T47D (cell line): ENCODE results near the gene DSCAML1.
"Not testable (repeated sequence)": the region's sequence is repeated elsewhere in the genome, so short reads cannot be mapped to it uniquely, and the experiment has no call there.

Experiments used
- DNase-seq, 2 experiments: peaks; one replicate each; pipeline versions ENCODE4 v3.0.0 to v3.0.0-alpha.2; 2011 to 2012; ENCODE audit warnings: low read depth in 1 of 2, low spot score in 1 of 2
- JUND ChIP-seq: IDR thresholded peaks from 2 replicates; pipeline ENCODE4 v1.6.1; 2012; ENCODE audit warnings: low read depth
- in situ Hi-C: cut with HindIII; loops from 2 replicates; pipeline ENCODE4 v1.10.0; 2016; ENCODE audit warnings: low sequenced_read_pairs, low pct_unique_long_range_greater_than_20kb

The DSCAML1 gene

GRCh38 chr11:117820516-117820915, 23.5 kb upstream of the DSCAML1 start:
- DNase-seq: no peak
- no peak for TF ChIP-seq JUND
- in situ Hi-C loops: loop anchor here (25.0 kb wide), 1 partner anchor 383 kb away; no protein-coding TSS in a partner anchor

- DNase-seq: no peak
- TF ChIP-seq JUND: no peak
- in situ Hi-C loops: loop anchor here (25.0 kb wide), 1 partner anchor 383 kb away; no protein-coding TSS in a partner anchor
These were observed 23.1 kb upstream of the DSCAML1 start for GRCh38 chr11:117820071-117820470.

- in situ Hi-C loops: loop anchor here (25.0 kb wide), 1 partner anchor 382 kb away; no protein-coding TSS in a partner anchor
These were observed 22.4 kb upstream of the DSCAML1 start for GRCh38 chr11:117819096-117820040.

GRCh38 chr11:117818041-117818873, 21.2 kb upstream of the DSCAML1 start:
- in situ Hi-C loops: loop anchor here (25.0 kb wide), 1 partner anchor 381 kb away; no protein-coding TSS in a partner anchor
- DNase-seq: no peak
- TF ChIP-seq JUND: no peak

More at GRCh38 chr11:117819096-117820040, 22.4 kb upstream of the DSCAML1 start:
- DNase-seq: peak; percentile 89 to 93
- no peak for TF ChIP-seq JUND

GRCh38 chr11:117817368-117818040, 20.5 kb upstream of the DSCAML1 start:
- peak; percentile 41 to 76 for DNase-seq
- no peak for TF ChIP-seq JUND
- in situ Hi-C loops: loop anchor here (25.0 kb wide), 1 partner anchor 380 kb away; no protein-coding TSS in a partner anchor

GRCh38 chr11:117816846-117817367, 19.9 kb upstream of the DSCAML1 start:
- TF ChIP-seq JUND: no peak
- in situ Hi-C loops: loop anchor here (25.0 kb wide), 1 partner anchor 380 kb away; no protein-coding TSS in a partner anchor
- DNase-seq: no peak

- TF ChIP-seq JUND: no peak
- in situ Hi-C loops: loop anchor here (25.0 kb wide), 1 partner anchor 379 kb away; no protein-coding TSS in a partner anchor
- no peak for DNase-seq
These were observed 19.2 kb upstream of the DSCAML1 start for GRCh38 chr11:117816151-117816741.

- no peak for DNase-seq
- in situ Hi-C loops: loop anchor here (25.0 kb wide), 1 partner anchor 378 kb away; no protein-coding TSS in a partner anchor
- no peak for TF ChIP-seq JUND
These were observed 18.3 kb upstream of the DSCAML1 start for GRCh38 chr11:117815262-117815803.

- in situ Hi-C loops: loop anchor here (25.0 kb wide), 1 partner anchor 378 kb away; no protein-coding TSS in a partner anchor
- DNase-seq: no peak
These were observed 17.8 kb upstream of the DSCAML1 start for GRCh38 chr11:117814766-117815261.

GRCh38 chr11:117814204-117814765, 17.3 kb upstream of the DSCAML1 start:
- in situ Hi-C loops: loop anchor here (25.0 kb wide), 1 partner anchor 377 kb away; no protein-coding TSS in a partner anchor
- no peak for TF ChIP-seq JUND
- no peak for DNase-seq

More at GRCh38 chr11:117814766-117815261, 17.8 kb upstream of the DSCAML1 start:
- TF ChIP-seq JUND: no peak

GRCh38 chr11:117810056-117810451, 13.0 kb upstream of the DSCAML1 start:
- not testable (repeated sequence) for DNase-seq
- in situ Hi-C loops: loop anchor here (25.0 kb wide), 1 partner anchor 373 kb away; no protein-coding TSS in a partner anchor
